Cardiac muscle cell (in vitro differentiated cells and primary cell): Measurements from ENCODE around the gene PAMR1. TPM values are rescaled to one million over a fixed set of nuclear protein-coding genes. Genes with fewer than 3 reads are reported as not detected.

Source experiments
- DNase-seq, 2 donors: peaks; one replicate each; pipeline versions ENCODE4 v3.0.0 to v3.0.0-alpha.2; 2010 to 2017; ENCODE audit warnings: low read depth in 1 of 2, low spot score in 1 of 2
- H3K27ac ChIP-seq: fragments of 200-600 bp; sonication (generic); 2 replicates; pipeline ENCODE4 v1.5.1; 2016
- H3K27me3 ChIP-seq: fragments of 200-600 bp; sonication (generic); 2 replicates; pipeline ENCODE4 v1.6.0; 2016; ENCODE audit warnings: control low read depth
- H3K36me3 ChIP-seq: fragments of 200-600 bp; sonication (generic); 2 replicates; pipeline ENCODE4 v1.5.1; 2016; ENCODE audit warnings: control low read depth
- H3K4me1 ChIP-seq: fragments of 200-600 bp; sonication (generic); 2 replicates; pipeline ENCODE4 v1.8.1; 2017; ENCODE audit warnings: low read depth, mild to moderate bottlenecking, mixed run types
- H3K4me3 ChIP-seq: fragments of 200-600 bp; sonication (generic); 2 replicates; pipeline ENCODE4 v1.5.1; 2016; ENCODE audit warnings: mild to moderate bottlenecking
- H3K9me3 ChIP-seq: fragments of 200-600 bp; sonication (generic); 2 replicates; pipeline ENCODE4 v1.5.1; 2017; ENCODE audit warnings: low read depth, mild to moderate bottlenecking, control low read depth
- CTCF ChIP-seq: IDR thresholded peaks from 2 replicates; pipeline ENCODE4 v1.5.1; 2012; ENCODE audit warnings: low read depth, mild to moderate bottlenecking, low read length
- polyA plus RNA-seq: library from polyadenylated mRNA; unstranded; fragments of >200 nt; fragmentation: Nextera tagmentation; extraction: Ambion mirVana; gene quantifications from 2 replicates; pipeline ENCODE4 v1.2.1, GENCODE V29; 2016
- total RNA-seq: library from RNA; depleted of rRNA; stranded (reverse); fragments of >200 nt; gene quantifications from 2 replicates; pipeline ENCODE4 v1.2.3, GENCODE V29; 2016

The PAMR1 gene
- total and polyA plus RNA-seq, 2 experiments from 2014 or later: 0.15 to 0.77 TPM

- Histone ChIP-seq H3K4me3 (no peak overlapping the region), H3K4me1 (peaks cover 17% of the 10 kb centered on the region), H3K36me3 (no peaks in the 10 kb centered on the region), H3K27ac (no peak overlapping the region), H3K9me3 (no peaks in the 10 kb centered on the region), H3K27me3 (peaks cover 36% of the 10 kb centered on the region)
- DNase-seq: no peak
- no peak for TF ChIP-seq CTCF
Measured at GRCh38 chr11:35426351-35426750, 99.1 kb downstream of the PAMR1 start.

GRCh38 chr11:35425603-35426212 is 99.7 kb downstream of the PAMR1 start:
- Histone ChIP-seq H3K36me3 (no peaks in the 10 kb centered on the region), H3K27ac (no peak overlapping the region), H3K27me3 (peaks cover 42% of the 10 kb centered on the region), H3K9me3 (no peaks in the 10 kb centered on the region), H3K4me1 (peaks cover 17% of the 10 kb centered on the region), H3K4me3 (no peak overlapping the region)
- DNase-seq: peak in 1 of 2 donors; percentile 36
- no peak for TF ChIP-seq CTCF

GRCh38 chr11:35424157-35424940 is 101.1 kb downstream of the PAMR1 start:
- no peaks in the 10 kb centered on the region for H3K9me3 ChIP-seq
- DNase-seq: no peak
- no peak for TF ChIP-seq CTCF
- H3K27ac ChIP-seq: no peak overlapping the region
- H3K36me3 ChIP-seq: no peaks in the 10 kb centered on the region
- H3K4me3 ChIP-seq: no peak overlapping the region
- H3K4me1 ChIP-seq: peaks cover 17% of the 10 kb centered on the region
- peaks cover 56% of the 10 kb centered on the region for H3K27me3 ChIP-seq

GRCh38 chr11:35420371-35420770 is 105.0 kb downstream of the PAMR1 start:
- peak overlapping the region; percentile 50 for H3K4me3 ChIP-seq
- TF ChIP-seq CTCF: no peak
- H3K27ac ChIP-seq: no peak overlapping the region
- H3K36me3 ChIP-seq: no peaks in the 10 kb centered on the region
- peak in 1 of 2 donors; percentile 10 for DNase-seq
- H3K4me1 ChIP-seq: peaks cover 8% of the 10 kb centered on the region
- no peaks in the 10 kb centered on the region for H3K9me3 ChIP-seq
- peaks cover 95% of the 10 kb centered on the region for H3K27me3 ChIP-seq

GRCh38 chr11:35419830-35420333 is 105.5 kb downstream of the PAMR1 start:
- no peak for TF ChIP-seq CTCF
- no peaks in the 10 kb centered on the region for H3K9me3 ChIP-seq
- H3K4me3 ChIP-seq: peak overlapping the region; percentile 50
- peak; percentile 13 to 29 for DNase-seq
- peaks cover 100% of the 10 kb centered on the region for H3K27me3 ChIP-seq
- H3K36me3 ChIP-seq: no peaks in the 10 kb centered on the region
- no peak overlapping the region for H3K27ac ChIP-seq
- H3K4me1 ChIP-seq: peaks cover 6% of the 10 kb centered on the region
